HUES64 (cell line): ENCODE results near the gene PIH1D1.
"Not testable (repeated sequence)": the region's sequence is repeated elsewhere in the genome, so short reads cannot be mapped to it uniquely, and the experiment has no call there.

Experiments
- H3K27ac ChIP-seq: 2 replicates; pipeline ENCODE4 v1.7.0; 2013; ENCODE audit warnings: low read depth, low read length, inconsistent platforms
- H3K27me3 ChIP-seq: 2 replicates; pipeline ENCODE4 v1.6.1; 2013; ENCODE audit warnings: mild to moderate bottlenecking, low read length; ENCODE audit not compliant: insufficient read depth
- H3K36me3 ChIP-seq: 2 replicates; pipeline ENCODE4 v1.6.1; 2013; ENCODE audit warnings: mild to moderate bottlenecking, low read length; ENCODE audit not compliant: insufficient read depth
- H3K4me1 ChIP-seq: 2 replicates; pipeline ENCODE4 v1.6.1; 2013; ENCODE audit warnings: mild to moderate bottlenecking, low read length, moderate library complexity; ENCODE audit not compliant: insufficient read depth
- H3K4me3 ChIP-seq: 2 replicates; pipeline ENCODE4 v1.5.1; 2013; ENCODE audit warnings: mild to moderate bottlenecking, low read length, moderate library complexity
- H3K9ac ChIP-seq: 2 replicates; pipeline ENCODE4 v1.6.1; 2013; ENCODE audit warnings: mild to moderate bottlenecking, low read depth, low read length
- H3K9me3 ChIP-seq: 2 replicates; pipeline ENCODE4 v1.6.1; 2013; ENCODE audit warnings: low read depth, low read length; ENCODE audit not compliant: insufficient read depth
- WGBS: fragments of 150-250, 120-280 bp; methylation state at CpG from one replicate; pipeline ENCODE4 v1.1.7; 2013; ENCODE audit warnings: missing lambda C conversion rate; 5-methylcytosine and 5-hydroxymethylcytosine counted together

PIH1D1 gene

GRCh38 chr19:49450405-49450804 is 1.2 kb downstream of the PIH1D1 start:
- H3K9ac ChIP-seq: peak overlapping the region; percentile 94; the same call in 1 of the 2 replicates
- peaks cover 13% of the 10 kb centered on the region; the same call in 1 of the 2 replicates for H3K4me1 ChIP-seq
- WGBS: 89% methylated on average over 7 of the region's 7 CpGs
- H3K4me3 ChIP-seq: peak overlapping the region; percentile 81
- no peak overlapping the region for H3K27ac ChIP-seq
- no peaks in the 10 kb centered on the region for H3K9me3 ChIP-seq
- no peaks in the 10 kb centered on the region for H3K27me3 ChIP-seq
- H3K36me3 ChIP-seq: peaks cover 34% of the 10 kb centered on the region

GRCh38 chr19:49448432-49448786 is 3.2 kb downstream of the PIH1D1 start:
- Histone ChIP-seq H3K4me1 (peaks cover 7% of the 10 kb centered on the region; the same call in 1 of the 2 replicates), H3K9ac (no peak overlapping the region)
- 95% methylated on average over 6 of the region's 6 CpGs for WGBS

GRCh38 chr19:49447485-49448431 is 3.9 kb downstream of the PIH1D1 start:
- Histone ChIP-seq H3K9ac (no peak overlapping the region), H3K27ac (no peak overlapping the region), H3K27me3 (no peaks in the 10 kb centered on the region), H3K4me3 (no peak overlapping the region), H3K4me1 (peaks cover 7% of the 10 kb centered on the region; the same call in 1 of the 2 replicates), H3K36me3 (peaks cover 34% of the 10 kb centered on the region), H3K9me3 (no peaks in the 10 kb centered on the region)
- 89% methylated on average over 32 of the region's 32 CpGs for WGBS

More at GRCh38 chr19:49448432-49448786, 3.2 kb downstream of the PIH1D1 start:
- no peaks in the 10 kb centered on the region for H3K27me3 ChIP-seq
- H3K9me3 ChIP-seq: no peaks in the 10 kb centered on the region
- H3K4me3 ChIP-seq: no peak overlapping the region
- H3K36me3 ChIP-seq: peaks cover 34% of the 10 kb centered on the region
- H3K27ac ChIP-seq: no peak overlapping the region

GRCh38 chr19:49445997-49446396 is 5.6 kb downstream of the PIH1D1 start:
- WGBS: 75% methylated on average over 3 of the region's 3 CpGs
- Histone ChIP-seq H3K9ac (no peak overlapping the region), H3K27me3 (peaks cover 14% of the 10 kb centered on the region), H3K4me3 (no peak overlapping the region), H3K36me3 (peaks cover 34% of the 10 kb centered on the region), H3K27ac (no peak overlapping the region), H3K9me3 (no peaks in the 10 kb centered on the region), H3K4me1 (peaks cover 7% of the 10 kb centered on the region; the same call in 1 of the 2 replicates)

- H3K27ac ChIP-seq, H3K9ac ChIP-seq, H3K9me3 ChIP-seq, H3K4me1 ChIP-seq, H3K4me3 ChIP-seq: not testable (repeated sequence)
- 79% methylated on average over 5 of the region's 5 CpGs for WGBS
- Histone ChIP-seq H3K36me3 (peaks cover 22% of the 10 kb centered on the region), H3K27me3 (peaks cover 32% of the 10 kb centered on the region)
Observed at GRCh38 chr19:49444100-49444700, 7.4 kb downstream of the PIH1D1 start.

GRCh38 chr19:49443366-49444099 is 8.1 kb downstream of the PIH1D1 start:
- Histone ChIP-seq H3K9ac (peak overlapping the region; percentile 67), H3K9me3 (no peaks in the 10 kb centered on the region), H3K27me3 (peaks cover 39% of the 10 kb centered on the region), H3K36me3 (peaks cover 15% of the 10 kb centered on the region), H3K4me3 (peak overlapping the region; percentile 81), H3K27ac (peak overlapping the region; percentile 89), H3K4me1 (0 out of 2 replicates have a peak, but pooled peaks cover 3% of the 10 kb centered on the region)
- under 1% methylated on average over 46 of the region's 47 CpGs for WGBS

GRCh38 chr19:49442771-49443365 is 8.7 kb downstream of the PIH1D1 start:
- no peaks in the 10 kb centered on the region for H3K9me3 ChIP-seq
- WGBS: under 1% methylated on average over 43 of the region's 43 CpGs
- H3K9ac ChIP-seq: peak overlapping the region; percentile 67
- peaks cover 11% of the 10 kb centered on the region for H3K36me3 ChIP-seq
- peaks cover 46% of the 10 kb centered on the region for H3K27me3 ChIP-seq
- H3K4me3 ChIP-seq: peak overlapping the region; percentile 81
- no peaks in the 10 kb centered on the region for H3K4me1 ChIP-seq
- peak overlapping the region; percentile 89 for H3K27ac ChIP-seq

GRCh38 chr19:49442354-49442753 is 9.3 kb downstream of the PIH1D1 start:
- Histone ChIP-seq H3K9me3 (no peaks in the 10 kb centered on the region), H3K4me1 (no peaks in the 10 kb centered on the region), H3K4me3 (peak overlapping the region; percentile 48), H3K27ac (no peak overlapping the region), H3K27me3 (peaks cover 51% of the 10 kb centered on the region), H3K9ac (no peak overlapping the region), H3K36me3 (peaks cover 9% of the 10 kb centered on the region)
- 6% methylated on average over 11 of the region's 11 CpGs for WGBS

GRCh38 chr19:49441960-49442350 is 9.7 kb downstream of the PIH1D1 start:
- Histone ChIP-seq H3K4me1 (no peaks in the 10 kb centered on the region), H3K36me3 (peaks cover 5% of the 10 kb centered on the region), H3K4me3 (peak overlapping the region; percentile 48), H3K9ac (no peak overlapping the region), H3K9me3 (no peaks in the 10 kb centered on the region), H3K27ac (no peak overlapping the region), H3K27me3 (peaks cover 55% of the 10 kb centered on the region)
- WGBS: 16% methylated on average over 14 of the region's 14 CpGs

GRCh38 chr19:49441210-49441959 is 10.2 kb downstream of the PIH1D1 start, which contains the start of gene SLC17A7:
Gene SLC17A7, minus strand, starts transcription at chr19:49441527. Its CDS starts 148 bp downstream, at chr19:49441379.
- H3K9me3 ChIP-seq: no peaks in the 10 kb centered on the region
- H3K27ac ChIP-seq: no peak within 1 kb of the TSS
- WGBS: 1% methylated on average over 56 of the region's 56 CpGs
- no peak within 1 kb of the TSS for H3K9ac ChIP-seq
- peak within 1 kb of the TSS; percentile 48 for H3K4me3 ChIP-seq
- peaks cover 61% of the 10 kb centered on the region for H3K27me3 ChIP-seq
- no peaks in the 10 kb centered on the region for H3K4me1 ChIP-seq
- no peaks in the 10 kb centered on the region for H3K36me3 ChIP-seq
